Osteocyte (in vitro differentiated cells): ENCODE data around the gene NKIRAS2. TPM values are rescaled to one million over a fixed set of nuclear protein-coding genes. Genes with fewer than 3 reads are reported as not detected.

Source experiments
- DNase-seq: peaks from one replicate; pipeline ENCODE4 v3.0.0; 2021; ENCODE audit warnings: mixed read lengths; ENCODE audit not compliant: unreplicated experiment; ENCODE audit errors: extremely low spot score
- H3K27ac Mint-ChIP-seq: one replicate; pipeline ENCODE4 v1.8.0; 2021; ENCODE audit warnings: mild to moderate bottlenecking, mixed read lengths; ENCODE audit not compliant: unreplicated experiment
- H3K27me3 Mint-ChIP-seq: one replicate; pipeline ENCODE4 v1.8.0; 2021; ENCODE audit warnings: mixed read lengths; ENCODE audit not compliant: unreplicated experiment
- H3K36me3 Mint-ChIP-seq: one replicate; pipeline ENCODE4 v1.8.0; 2021; ENCODE audit warnings: mixed read lengths; ENCODE audit not compliant: unreplicated experiment
- H3K4me1 Mint-ChIP-seq: one replicate; pipeline ENCODE4 v1.8.0; 2021; ENCODE audit warnings: mixed read lengths; ENCODE audit not compliant: unreplicated experiment
- H3K4me3 Mint-ChIP-seq: one replicate; pipeline ENCODE4 v1.8.0; 2021; ENCODE audit warnings: mild to moderate bottlenecking, moderate library complexity, mixed read lengths; ENCODE audit not compliant: unreplicated experiment
- H3K9me3 Mint-ChIP-seq: one replicate; pipeline ENCODE4 v1.8.0; 2021; ENCODE audit warnings: mixed read lengths; ENCODE audit not compliant: unreplicated experiment
- CTCF ChIP-seq: fragments of 200-600 bp; sonication (generic); IDR thresholded peaks from 2 replicates; pipeline ENCODE4 v1.5.0; 2021; ENCODE audit warnings: antibody characterized with exemption, mild to moderate bottlenecking, moderate library complexity
- total RNA-seq: library from RNA; stranded (reverse); gene quantifications from 2 replicates; pipeline ENCODE4 v1.2.1, GENCODE V29; 2021

Gene NKIRAS2
- total RNA-seq, 1 donor from 2014 or later, result 48.9 TPM

GRCh38 chr17:42058063-42058462 is 38.2 kb downstream of the NKIRAS2 start:
- no peak for TF ChIP-seq CTCF
- Mint-ChIP-seq H3K9me3 (no peaks in the 10 kb centered on the region), H3K27me3 (peaks cover 24% of the 10 kb centered on the region), H3K36me3 (no peaks in the 10 kb centered on the region), H3K27ac (no peak overlapping the region), H3K4me1 (no peaks in the 10 kb centered on the region), H3K4me3 (no peak overlapping the region)
- DNase-seq, result no peak

GRCh38 chr17:42059815-42060214 is 39.9 kb downstream of the NKIRAS2 start:
- no peak overlapping the region for H3K4me3 Mint-ChIP-seq
- H3K9me3 Mint-ChIP-seq, result no peaks in the 10 kb centered on the region
- peaks cover 2% of the 10 kb centered on the region for H3K4me1 Mint-ChIP-seq

GRCh38 chr17:42060231-42060630 is 40.3 kb downstream of the NKIRAS2 start:
- Mint-ChIP-seq H3K36me3 (no peaks in the 10 kb centered on the region), H3K4me3 (no peak overlapping the region), H3K4me1 (peaks cover 2% of the 10 kb centered on the region), H3K27ac (no peak overlapping the region), H3K27me3 (peaks cover 5% of the 10 kb centered on the region), H3K9me3 (no peaks in the 10 kb centered on the region)
- TF ChIP-seq CTCF, result no peak
- DNase-seq, result no peak

More at GRCh38 chr17:42059815-42060214, 39.9 kb downstream of the NKIRAS2 start:
- H3K27ac Mint-ChIP-seq, result no peak overlapping the region
- TF ChIP-seq CTCF, result no peak
- peaks cover 9% of the 10 kb centered on the region for H3K27me3 Mint-ChIP-seq
- H3K36me3 Mint-ChIP-seq, result no peaks in the 10 kb centered on the region
- no peak for DNase-seq

GRCh38 chr17:42061646-42062487 is 42.0 kb downstream of the NKIRAS2 start:
- Mint-ChIP-seq H3K27me3 (no peaks in the 10 kb centered on the region), H3K4me3 (no peak overlapping the region), H3K36me3 (no peaks in the 10 kb centered on the region), H3K9me3 (no peaks in the 10 kb centered on the region), H3K27ac (no peak overlapping the region), H3K4me1 (peaks cover 2% of the 10 kb centered on the region)
- no peak for DNase-seq
- TF ChIP-seq CTCF, result no peak

GRCh38 chr17:42062681-42063080 is 42.8 kb downstream of the NKIRAS2 start:
- H3K27me3 Mint-ChIP-seq, result no peaks in the 10 kb centered on the region
- H3K36me3 Mint-ChIP-seq, result no peaks in the 10 kb centered on the region
- no peaks in the 10 kb centered on the region for H3K9me3 Mint-ChIP-seq
- no peak for DNase-seq
- H3K4me1 Mint-ChIP-seq, result peaks cover 2% of the 10 kb centered on the region
- no peak overlapping the region for H3K4me3 Mint-ChIP-seq
- no peak for TF ChIP-seq CTCF
- H3K27ac Mint-ChIP-seq, result no peak overlapping the region
